ENCODE results near the gene DNAH5. TPM values are rescaled to one million over a fixed set of nuclear protein-coding genes. Genes with fewer than 3 reads are reported as not detected.

Gene DNAH5
- polyA plus RNA-seq, 1 donor: 0.34 TPM

GRCh38 chr5:13919087-13919486 lies 25.4 kb downstream of the DNAH5 start:
- Histone ChIP-seq H3K36me3 (ENCODE audit: control insufficient read depth, insufficient read depth, low read length) (no peaks in the 10 kb centered on the region), H3K4me3 (ENCODE audit: low read length) (no peak overlapping the region), H3K27ac (ENCODE audit: low read length) (no peak overlapping the region), H3K4me1 (ENCODE audit: control insufficient read depth, insufficient read depth, low read length) (no peaks in the 10 kb centered on the region), H3K27me3 (ENCODE audit: control insufficient read depth, insufficient read depth, low read length) (no peaks in the 10 kb centered on the region), H3K9me3 (ENCODE audit: control insufficient read depth, low read depth, low read length) (no peaks in the 10 kb centered on the region)
- WGBS (ENCODE audit: insufficient coverage, low lambda C conversion rate): 78% methylated on average over 10 of the region's 15 CpGs
- no peak for DNase-seq

- Histone ChIP-seq H3K9me3 (ENCODE audit: control insufficient read depth, low read depth, low read length) (no peaks in the 10 kb centered on the region), H3K4me3 (ENCODE audit: low read length) (no peak overlapping the region), H3K27ac (ENCODE audit: low read length) (no peak overlapping the region), H3K27me3 (ENCODE audit: control insufficient read depth, insufficient read depth, low read length) (no peaks in the 10 kb centered on the region), H3K36me3 (ENCODE audit: control insufficient read depth, insufficient read depth, low read length) (no peaks in the 10 kb centered on the region), H3K4me1 (ENCODE audit: control insufficient read depth, insufficient read depth, low read length) (no peaks in the 10 kb centered on the region)
- WGBS (ENCODE audit: insufficient coverage, low lambda C conversion rate): 100% methylated on average over 1 of the region's 5 CpGs
- no peak for DNase-seq
Observed at GRCh38 chr5:13917061-13917460, 27.4 kb downstream of the DNAH5 start.

DNA sequence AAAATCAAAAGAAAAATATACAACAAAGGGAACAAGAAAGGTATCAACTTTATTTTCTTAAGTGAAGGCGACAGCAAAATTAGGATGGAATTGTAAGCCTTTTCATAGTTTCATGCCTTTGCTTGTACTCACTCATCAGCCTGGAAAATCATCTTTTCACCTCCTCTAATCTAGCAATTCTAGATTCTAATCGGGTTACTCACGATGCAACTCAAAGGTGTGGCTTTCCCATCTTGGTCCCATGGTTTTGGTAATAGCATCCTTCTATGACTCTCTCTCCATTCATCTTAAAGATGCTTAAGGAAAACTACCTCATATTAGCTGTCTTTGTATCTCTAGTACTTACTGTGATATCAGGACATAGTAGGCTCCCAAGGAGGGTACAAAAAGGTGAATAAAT lies 30.5 kb downstream of the DNAH5 start:
- no peaks in the 10 kb centered on the region for H3K4me1 ChIP-seq (ENCODE audit: control insufficient read depth, insufficient read depth, low read length)
- no peak overlapping the region for H3K4me3 ChIP-seq (ENCODE audit: low read length)
- WGBS (ENCODE audit: insufficient coverage, low lambda C conversion rate): 90% methylated on average over 3 of the region's 3 CpGs

DNA sequence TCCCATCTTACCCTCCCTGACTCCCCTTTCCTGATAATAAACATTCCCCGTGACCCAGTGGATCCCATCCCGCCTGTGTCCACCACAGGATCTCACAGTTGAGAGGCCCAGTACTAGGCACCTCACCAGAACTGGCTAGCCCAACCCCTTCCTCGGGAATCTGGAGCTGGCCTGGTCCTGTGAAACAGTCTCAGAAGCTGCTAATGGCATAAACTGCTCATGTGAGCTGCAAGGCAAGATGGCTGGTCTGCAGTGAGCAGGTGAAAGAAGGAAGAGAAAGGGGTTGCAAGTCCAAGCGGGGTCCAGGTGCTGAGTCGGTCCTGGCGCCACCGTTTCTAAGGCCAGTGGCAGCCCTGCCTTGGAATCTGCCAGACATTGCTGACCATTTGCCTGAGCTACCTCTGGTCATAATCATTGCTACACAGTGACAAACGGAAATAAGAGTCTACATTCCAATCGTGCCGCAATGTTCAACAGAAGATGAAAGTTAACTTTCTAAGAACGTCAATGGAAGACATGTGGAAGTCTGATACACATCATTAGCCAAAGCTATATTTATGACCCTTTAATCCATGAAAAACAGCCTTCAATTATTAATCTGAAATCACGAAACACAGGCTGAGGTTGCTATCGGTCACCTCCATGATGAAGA lies 33.7 kb downstream of the DNAH5 start:
- Histone ChIP-seq H3K27me3 (ENCODE audit: control insufficient read depth, insufficient read depth, low read length) (no peaks in the 10 kb centered on the region), H3K36me3 (ENCODE audit: control insufficient read depth, insufficient read depth, low read length) (no peaks in the 10 kb centered on the region), H3K27ac (ENCODE audit: low read length) (no peak overlapping the region), H3K9me3 (ENCODE audit: control insufficient read depth, low read depth, low read length) (no peaks in the 10 kb centered on the region), H3K4me3 (ENCODE audit: low read length) (no peak overlapping the region), H3K4me1 (ENCODE audit: control insufficient read depth, insufficient read depth, low read length) (no peaks in the 10 kb centered on the region)
- DNase-seq: no peak
- 86% methylated on average over 6 of the region's 13 CpGs for WGBS (ENCODE audit: insufficient coverage, low lambda C conversion rate)

More for the DNA sequence above, 30.5 kb downstream of the DNAH5 start:
- DNase-seq: no peak
- H3K36me3 ChIP-seq (ENCODE audit: control insufficient read depth, insufficient read depth, low read length): no peaks in the 10 kb centered on the region
- no peaks in the 10 kb centered on the region for H3K9me3 ChIP-seq (ENCODE audit: control insufficient read depth, low read depth, low read length)
- H3K27me3 ChIP-seq (ENCODE audit: control insufficient read depth, insufficient read depth, low read length): no peaks in the 10 kb centered on the region
- no peak overlapping the region for H3K27ac ChIP-seq (ENCODE audit: low read length)

GRCh38 chr5:13910201-13910600 lies 34.3 kb downstream of the DNAH5 start:
- WGBS (ENCODE audit: insufficient coverage, low lambda C conversion rate): no CpG with 5 or more reads among the region's 2 CpGs
- Histone ChIP-seq H3K27me3 (ENCODE audit: control insufficient read depth, insufficient read depth, low read length) (no peaks in the 10 kb centered on the region), H3K9me3 (ENCODE audit: control insufficient read depth, low read depth, low read length) (no peaks in the 10 kb centered on the region), H3K4me1 (ENCODE audit: control insufficient read depth, insufficient read depth, low read length) (no peaks in the 10 kb centered on the region), H3K27ac (ENCODE audit: low read length) (no peak overlapping the region), H3K4me3 (ENCODE audit: low read length) (no peak overlapping the region), H3K36me3 (ENCODE audit: control insufficient read depth, insufficient read depth, low read length) (no peaks in the 10 kb centered on the region)
- DNase-seq: no peak

DNA sequence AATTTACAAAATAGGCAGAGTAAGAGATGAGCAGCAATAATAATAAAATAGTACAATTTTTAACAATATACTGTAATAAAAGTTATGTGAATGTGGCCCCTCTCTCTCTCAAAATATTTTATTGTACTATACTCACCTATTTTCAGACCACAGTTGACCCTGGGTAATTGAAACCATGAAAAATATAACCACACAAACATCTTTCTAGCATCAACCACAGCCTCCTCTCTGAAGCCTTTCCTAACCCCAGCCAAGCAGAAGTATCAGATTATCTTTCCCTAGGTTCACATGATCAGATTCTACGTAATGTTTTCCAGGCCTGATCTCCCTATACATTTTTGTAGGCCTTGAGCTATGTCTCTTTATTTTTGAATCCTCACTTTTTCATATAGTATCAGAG lies 35.2 kb downstream of the DNAH5 start:
- Histone ChIP-seq H3K4me1 (ENCODE audit: control insufficient read depth, insufficient read depth, low read length) (no peaks in the 10 kb centered on the region), H3K27me3 (ENCODE audit: control insufficient read depth, insufficient read depth, low read length) (no peaks in the 10 kb centered on the region), H3K9me3 (ENCODE audit: control insufficient read depth, low read depth, low read length) (no peaks in the 10 kb centered on the region), H3K36me3 (ENCODE audit: control insufficient read depth, insufficient read depth, low read length) (no peaks in the 10 kb centered on the region), H3K27ac (ENCODE audit: low read length) (no peak overlapping the region), H3K4me3 (ENCODE audit: low read length) (no peak overlapping the region)
- DNase-seq: no peak
- WGBS (ENCODE audit: insufficient coverage, low lambda C conversion rate): 71% methylated on average over 1 of the region's 1 CpG

DNA sequence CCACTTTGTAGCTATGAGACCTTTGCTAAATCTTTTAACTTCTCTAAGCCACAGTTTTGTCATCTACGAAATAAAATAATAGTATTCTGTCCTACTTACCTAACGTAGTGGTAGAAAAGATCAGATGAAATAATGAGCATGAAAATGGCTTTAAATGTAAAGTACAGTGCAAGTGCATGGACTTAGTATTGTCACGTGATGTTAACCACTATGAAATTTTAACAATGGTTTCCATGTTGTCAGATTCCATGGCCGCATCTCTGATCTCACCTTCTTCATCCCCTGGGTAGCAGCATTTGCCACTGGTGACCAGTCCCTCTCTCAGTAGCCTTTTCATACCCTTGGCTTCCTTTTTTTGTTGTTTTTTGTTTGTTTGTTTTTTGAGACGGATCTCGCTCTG lies 45.9 kb downstream of the DNAH5 start:
- no peaks in the 10 kb centered on the region for H3K9me3 ChIP-seq (ENCODE audit: control insufficient read depth, low read depth, low read length)
- no peaks in the 10 kb centered on the region for H3K36me3 ChIP-seq (ENCODE audit: control insufficient read depth, insufficient read depth, low read length)
- 92% methylated on average over 3 of the region's 6 CpGs for WGBS (ENCODE audit: insufficient coverage, low lambda C conversion rate)
- H3K27ac ChIP-seq (ENCODE audit: low read length): no peak overlapping the region
- no peaks in the 10 kb centered on the region for H3K4me1 ChIP-seq (ENCODE audit: control insufficient read depth, insufficient read depth, low read length)
- no peak for DNase-seq
- H3K4me3 ChIP-seq (ENCODE audit: low read length): no peak overlapping the region
- no peaks in the 10 kb centered on the region for H3K27me3 ChIP-seq (ENCODE audit: control insufficient read depth, insufficient read depth, low read length)

GRCh38 chr5:13878357-13878756 lies 66.1 kb downstream of the DNAH5 start:
- DNase-seq: no peak
- Histone ChIP-seq H3K27ac (ENCODE audit: low read length) (no peak overlapping the region), H3K27me3 (ENCODE audit: control insufficient read depth, insufficient read depth, low read length) (no peaks in the 10 kb centered on the region), H3K4me1 (ENCODE audit: control insufficient read depth, insufficient read depth, low read length) (no peaks in the 10 kb centered on the region), H3K9me3 (ENCODE audit: control insufficient read depth, low read depth, low read length) (no peaks in the 10 kb centered on the region), H3K36me3 (ENCODE audit: control insufficient read depth, insufficient read depth, low read length) (no peaks in the 10 kb centered on the region), H3K4me3 (ENCODE audit: low read length) (no peak overlapping the region)
- no CpG with 5 or more reads among the region's 4 CpGs for WGBS (ENCODE audit: insufficient coverage, low lambda C conversion rate)

GRCh38 chr5:13866792-13867191 lies 77.7 kb downstream of the DNAH5 start:
- WGBS (ENCODE audit: insufficient coverage, low lambda C conversion rate): 0% methylated on average over 1 of the region's 5 CpGs
- no peak overlapping the region for H3K27ac ChIP-seq (ENCODE audit: low read length)
- no peaks in the 10 kb centered on the region for H3K27me3 ChIP-seq (ENCODE audit: control insufficient read depth, insufficient read depth, low read length)
- no peaks in the 10 kb centered on the region for H3K4me1 ChIP-seq (ENCODE audit: control insufficient read depth, insufficient read depth, low read length)
- H3K9me3 ChIP-seq (ENCODE audit: control insufficient read depth, low read depth, low read length): peaks cover 3% of the 10 kb centered on the region
- no peaks in the 10 kb centered on the region for H3K36me3 ChIP-seq (ENCODE audit: control insufficient read depth, insufficient read depth, low read length)
- no peak for DNase-seq
- H3K4me3 ChIP-seq (ENCODE audit: low read length): no peak overlapping the region

DNA sequence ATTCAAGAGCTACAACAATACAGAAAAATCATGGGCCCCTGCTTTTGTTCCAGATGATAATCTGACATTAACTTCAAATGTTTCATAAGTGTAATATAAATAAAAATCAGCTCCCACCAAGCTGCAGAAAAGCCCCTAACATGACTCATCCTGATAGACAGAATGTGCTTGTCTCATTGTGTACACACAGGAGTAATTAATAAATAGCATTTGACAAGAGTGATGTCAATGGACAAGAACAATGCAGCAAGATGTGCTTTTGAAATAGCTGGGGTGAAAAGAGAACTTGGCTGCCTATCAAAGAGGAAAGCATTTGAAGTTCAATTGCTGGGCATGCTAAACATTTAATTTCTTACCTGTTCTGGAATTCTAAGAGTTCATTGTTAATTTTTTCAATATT lies 79.2 kb downstream of the DNAH5 start:
- H3K36me3 ChIP-seq (ENCODE audit: control insufficient read depth, insufficient read depth, low read length): no peaks in the 10 kb centered on the region
- no peak for DNase-seq
- H3K9me3 ChIP-seq (ENCODE audit: control insufficient read depth, low read depth, low read length): peaks cover 3% of the 10 kb centered on the region
- no peak overlapping the region for H3K27ac ChIP-seq (ENCODE audit: low read length)
- H3K4me3 ChIP-seq (ENCODE audit: low read length): no peak overlapping the region
- H3K27me3 ChIP-seq (ENCODE audit: control insufficient read depth, insufficient read depth, low read length): no peaks in the 10 kb centered on the region
- H3K4me1 ChIP-seq (ENCODE audit: control insufficient read depth, insufficient read depth, low read length): no peaks in the 10 kb centered on the region

DNA sequence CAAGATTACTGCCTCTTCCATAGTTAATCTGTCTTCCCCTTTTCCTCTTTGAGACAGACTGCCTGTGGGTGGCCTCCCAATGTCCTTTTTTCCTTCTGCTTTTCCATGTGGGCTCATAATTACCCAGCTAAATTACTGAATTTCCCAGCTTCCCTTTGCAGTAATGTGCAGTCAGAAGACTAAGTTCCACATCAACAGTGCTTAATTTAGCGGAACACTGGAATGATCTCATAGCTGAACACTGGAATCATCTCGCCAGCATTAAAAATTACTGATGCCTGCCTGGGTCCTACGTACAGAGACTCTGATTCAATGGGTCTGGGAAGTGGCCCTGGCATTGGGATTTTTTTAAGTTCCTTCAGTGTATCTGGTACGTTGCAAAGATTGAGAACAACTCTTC lies 84.3 kb downstream of the DNAH5 start:
- WGBS (ENCODE audit: insufficient coverage, low lambda C conversion rate): no CpG with 5 or more reads among the region's 4 CpGs
- Histone ChIP-seq H3K27ac (ENCODE audit: low read length) (no peak overlapping the region), H3K9me3 (ENCODE audit: control insufficient read depth, low read depth, low read length) (peaks cover 3% of the 10 kb centered on the region), H3K4me1 (ENCODE audit: control insufficient read depth, insufficient read depth, low read length) (no peaks in the 10 kb centered on the region), H3K4me3 (ENCODE audit: low read length) (no peak overlapping the region), H3K36me3 (ENCODE audit: control insufficient read depth, insufficient read depth, low read length) (no peaks in the 10 kb centered on the region), H3K27me3 (ENCODE audit: control insufficient read depth, insufficient read depth, low read length) (no peaks in the 10 kb centered on the region)
- no peak for DNase-seq

Measured in large intestine (tissue), 3 donors.